Measurements from ENCODE around the gene CALM3.

DNA sequence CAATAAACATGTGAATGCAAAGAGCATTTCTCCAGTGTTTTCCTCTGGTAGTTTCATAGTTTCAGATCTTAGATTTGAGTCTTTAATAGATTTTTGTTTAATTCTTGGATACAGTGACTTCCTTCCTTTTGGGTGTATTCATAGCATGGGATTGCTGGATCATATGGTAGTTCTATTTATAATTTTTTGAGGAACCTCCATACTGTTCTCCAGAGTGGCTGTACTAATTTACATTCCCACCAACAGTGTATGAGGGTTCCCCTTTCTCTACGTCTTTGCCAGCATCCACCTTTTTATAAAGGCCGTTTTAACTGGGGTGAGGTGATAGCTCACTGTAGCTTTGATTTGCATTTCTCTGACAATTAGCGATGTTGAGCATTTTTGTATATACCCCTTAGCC, 9.3 kb upstream of the CALM3 start:
- TF ChIP-seq, protein P1, sequence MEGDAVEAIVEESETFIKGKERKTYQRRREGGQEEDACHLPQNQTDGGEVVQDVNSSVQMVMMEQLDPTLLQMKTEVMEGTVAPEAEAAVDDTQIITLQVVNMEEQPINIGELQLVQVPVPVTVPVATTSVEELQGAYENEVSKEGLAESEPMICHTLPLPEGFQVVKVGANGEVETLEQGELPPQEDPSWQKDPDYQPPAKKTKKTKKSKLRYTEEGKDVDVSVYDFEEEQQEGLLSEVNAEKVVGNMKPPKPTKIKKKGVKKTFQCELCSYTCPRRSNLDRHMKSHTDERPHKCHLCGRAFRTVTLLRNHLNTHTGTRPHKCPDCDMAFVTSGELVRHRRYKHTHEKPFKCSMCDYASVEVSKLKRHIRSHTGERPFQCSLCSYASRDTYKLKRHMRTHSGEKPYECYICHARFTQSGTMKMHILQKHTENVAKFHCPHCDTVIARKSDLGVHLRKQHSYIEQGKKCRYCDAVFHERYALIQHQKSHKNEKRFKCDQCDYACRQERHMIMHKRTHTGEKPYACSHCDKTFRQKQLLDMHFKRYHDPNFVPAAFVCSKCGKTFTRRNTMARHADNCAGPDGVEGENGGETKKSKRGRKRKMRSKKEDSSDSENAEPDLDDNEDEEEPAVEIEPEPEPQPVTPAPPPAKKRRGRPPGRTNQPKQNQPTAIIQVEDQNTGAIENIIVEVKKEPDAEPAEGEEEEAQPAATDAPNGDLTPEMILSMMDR (IDR thresholded peaks at IDR 0.05 in 4 of 5, conservative IDR thresholded peaks at IDR 0.05 in 1 of 5), result no peak
- TF ChIP-seq POLR2A (IDR thresholded peaks at IDR 0.05), result no peak

All from gastrocnemius medialis (tissue), 4 donors.